ENCODE measurements around the gene AKAP7.
"Not testable (repeated sequence)": the region's sequence is repeated elsewhere in the genome, so short reads cannot be mapped to it uniquely, and the experiment has no call there.

AKAP7 gene

DNA sequence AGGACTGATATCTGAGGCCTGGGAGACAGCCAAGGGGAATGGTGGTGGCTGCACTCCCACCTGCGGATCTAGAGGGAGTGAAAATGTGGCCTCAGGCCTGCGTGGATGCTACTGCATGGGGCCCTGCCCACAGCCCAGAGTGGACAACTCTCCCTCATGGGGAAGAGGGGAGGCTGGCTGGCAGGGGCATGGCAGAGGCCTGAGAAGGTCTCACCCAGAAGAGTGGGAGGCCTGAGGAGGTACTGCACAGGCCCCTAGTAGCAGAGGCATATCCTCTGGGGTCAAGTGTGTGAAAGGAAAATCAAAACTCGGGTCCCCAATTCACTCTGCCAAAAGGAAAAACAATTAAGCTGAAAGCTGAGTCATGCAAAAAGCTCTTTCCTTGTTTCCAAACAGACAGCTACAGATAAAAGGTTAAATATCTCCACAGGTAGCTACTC lies 158.2 kb downstream of the AKAP7 start:
- no peak for DNase-seq (ENCODE audit: low read depth)

DNA sequence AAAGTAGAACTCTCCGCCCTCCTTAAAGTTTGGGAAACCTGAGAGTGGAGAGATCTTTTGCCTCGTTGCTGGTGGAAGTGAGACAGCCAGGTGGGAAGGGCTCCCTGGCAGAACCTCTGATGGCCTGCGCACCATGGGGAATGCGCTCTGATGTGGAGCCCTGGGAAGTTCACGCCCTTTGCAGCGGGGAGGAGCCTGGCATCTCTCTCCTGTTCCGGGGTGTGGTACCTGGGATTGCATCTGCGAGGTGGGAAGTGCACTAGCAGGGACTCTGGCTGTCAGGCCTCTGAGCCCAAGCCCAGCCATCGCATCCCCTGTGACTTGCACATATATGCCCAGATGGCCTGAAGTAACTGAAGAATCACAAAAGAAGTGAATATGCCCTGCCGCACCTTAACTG lies 159.8 kb downstream of the AKAP7 start:
- no peak for DNase-seq (ENCODE audit: low read depth)

DNA sequence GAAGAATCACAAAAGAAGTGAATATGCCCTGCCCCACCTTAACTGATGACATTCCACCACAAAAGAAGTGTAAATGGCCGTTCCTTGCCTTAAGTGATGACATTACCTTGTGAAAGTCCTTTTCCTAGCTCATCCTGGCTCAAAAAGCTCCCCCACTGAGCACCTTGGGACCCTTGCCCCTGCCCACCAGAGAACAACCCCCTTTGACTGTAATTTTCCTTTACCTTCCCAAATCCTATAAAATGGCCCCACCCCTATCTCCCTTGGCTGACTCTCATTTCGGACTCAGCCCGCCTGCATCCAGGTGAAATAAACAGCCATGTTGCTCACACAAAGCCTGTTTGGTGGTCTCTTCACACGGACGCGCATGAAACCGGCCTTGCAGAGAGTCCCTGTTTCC lies 165.6 kb downstream of the AKAP7 start:
- not testable (repeated sequence) for DNase-seq (ENCODE audit: low read depth)

DNA sequence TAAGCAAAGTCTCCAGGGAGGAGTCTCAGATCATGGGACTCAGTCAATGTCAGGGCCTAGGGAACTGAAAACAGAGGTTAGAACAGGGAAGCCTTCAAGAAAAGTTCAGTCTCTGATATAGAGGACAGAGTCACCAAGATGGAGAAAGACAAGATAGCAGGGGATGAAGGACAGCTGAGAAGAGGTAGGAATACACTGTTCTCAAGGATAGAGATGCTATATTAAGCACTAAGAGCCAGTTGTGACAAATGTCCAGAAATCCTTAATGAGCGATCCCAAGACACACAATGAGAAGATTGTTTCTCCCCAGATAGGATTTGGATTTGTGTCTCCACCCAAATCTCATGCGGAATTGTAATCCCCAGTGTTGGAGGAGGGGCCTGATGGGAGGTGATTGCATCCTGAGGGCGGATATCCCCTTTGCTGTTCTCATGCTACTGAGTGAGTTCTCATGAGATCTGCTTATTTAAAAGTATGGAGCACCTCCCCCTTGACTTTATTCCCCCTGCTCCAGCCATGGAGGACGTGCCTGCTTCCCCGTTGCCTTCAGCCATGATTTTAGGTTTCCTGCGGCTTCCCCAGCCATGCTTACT lies 168.2 kb downstream of the AKAP7 start:
- DNase-seq (ENCODE audit: low read depth), result no peak

DNA sequence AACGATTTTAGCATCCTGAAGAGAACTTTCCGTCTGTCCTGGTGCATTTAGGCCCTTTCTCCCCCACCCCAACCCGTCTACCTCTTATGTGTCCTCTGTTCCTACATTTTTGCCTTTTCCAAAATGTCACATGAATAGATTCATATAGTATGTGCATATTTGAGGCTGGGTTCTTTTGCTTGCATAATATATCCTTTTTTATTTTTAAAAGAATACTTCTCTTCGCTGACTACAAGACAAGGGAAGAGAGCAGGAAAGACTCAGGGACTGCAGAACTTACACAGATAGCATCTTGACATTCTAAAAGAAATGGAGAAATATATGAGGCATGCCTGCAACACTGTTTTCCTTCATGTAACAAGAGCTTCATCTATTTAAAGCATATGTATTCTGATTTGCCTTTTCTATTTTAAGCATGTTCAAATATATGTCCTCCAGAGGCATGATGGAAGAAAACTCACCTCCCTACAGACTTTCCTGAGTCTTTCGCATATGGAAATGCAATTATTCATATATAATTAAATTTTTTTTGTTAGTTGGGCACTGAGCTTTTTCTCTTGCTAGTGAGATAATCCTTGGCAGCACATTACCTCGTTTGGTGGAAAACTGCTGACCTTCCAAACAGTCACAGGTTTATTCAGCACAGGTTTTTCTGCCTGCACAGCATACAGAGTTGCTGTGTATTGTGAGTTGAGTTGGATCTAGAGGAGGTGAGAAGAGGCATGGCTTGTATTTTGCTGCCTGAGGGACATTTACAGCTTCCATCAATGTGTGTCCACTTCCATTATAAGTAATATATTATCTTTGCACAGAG lies 170.0 kb downstream of the AKAP7 start:
- DNase-seq (ENCODE audit: low read depth), result no peak

DNA sequence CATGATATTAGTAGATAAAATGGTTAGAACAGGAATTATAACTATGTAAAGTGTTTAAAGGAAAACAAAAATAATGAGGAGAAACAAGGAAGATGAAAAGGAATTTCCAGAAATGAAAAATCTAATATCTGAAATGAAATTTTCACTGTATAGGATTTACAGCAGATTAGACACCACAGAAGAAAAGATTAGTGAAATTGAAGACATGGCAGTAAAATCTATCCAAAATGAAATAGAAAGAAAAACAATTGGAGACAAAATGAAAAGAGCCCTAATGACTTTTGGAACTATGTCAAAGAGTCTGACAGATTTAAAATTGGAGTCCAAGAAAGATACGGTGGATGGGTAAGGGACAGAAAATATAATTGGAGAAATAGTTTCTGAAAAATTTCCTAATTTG lies 174.2 kb downstream of the AKAP7 start:
- no peak for DNase-seq (ENCODE audit: low read depth)

DNA sequence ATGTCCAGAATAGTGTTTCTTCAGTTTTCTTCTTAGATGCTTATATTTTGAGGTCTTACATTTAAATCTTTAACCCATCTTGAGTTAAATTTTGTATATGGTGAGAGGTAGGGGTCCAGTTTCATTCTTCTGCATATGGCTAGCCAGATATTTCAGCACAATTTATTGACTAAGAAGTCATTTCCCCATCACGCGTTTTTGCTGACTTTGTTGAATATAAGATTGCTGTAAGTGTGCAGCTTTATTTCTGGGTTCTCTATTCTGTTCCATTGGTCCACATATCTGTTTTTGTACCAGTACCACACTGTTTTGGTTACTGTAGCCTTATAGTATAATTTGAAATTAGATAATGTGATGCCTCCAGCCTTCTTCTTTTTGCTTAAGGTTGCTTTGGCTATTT lies 179.6 kb downstream of the AKAP7 start:
- no peak for DNase-seq (ENCODE audit: low read depth)

DNA sequence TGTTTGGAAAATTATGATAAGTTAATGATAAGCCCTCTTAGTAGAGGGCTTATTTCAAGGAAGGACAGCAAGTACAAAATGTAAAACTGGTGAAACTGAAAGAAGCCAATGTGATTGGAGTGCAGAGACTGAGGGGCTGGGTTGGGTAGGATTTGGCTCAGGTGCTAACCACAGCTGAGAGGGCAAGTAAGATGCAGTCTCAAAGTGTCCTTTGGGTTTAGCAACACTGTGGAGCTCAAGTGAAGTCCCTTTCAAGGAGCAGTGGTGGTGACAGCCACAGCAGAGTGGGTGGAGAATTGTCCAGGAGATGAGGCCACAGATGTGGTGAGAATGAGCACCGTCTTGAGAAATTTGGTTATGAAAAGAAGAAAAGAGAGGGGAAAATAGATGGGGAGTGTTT lies 181.4 kb downstream of the AKAP7 start:
- no peak for DNase-seq (ENCODE audit: low read depth)

DNA sequence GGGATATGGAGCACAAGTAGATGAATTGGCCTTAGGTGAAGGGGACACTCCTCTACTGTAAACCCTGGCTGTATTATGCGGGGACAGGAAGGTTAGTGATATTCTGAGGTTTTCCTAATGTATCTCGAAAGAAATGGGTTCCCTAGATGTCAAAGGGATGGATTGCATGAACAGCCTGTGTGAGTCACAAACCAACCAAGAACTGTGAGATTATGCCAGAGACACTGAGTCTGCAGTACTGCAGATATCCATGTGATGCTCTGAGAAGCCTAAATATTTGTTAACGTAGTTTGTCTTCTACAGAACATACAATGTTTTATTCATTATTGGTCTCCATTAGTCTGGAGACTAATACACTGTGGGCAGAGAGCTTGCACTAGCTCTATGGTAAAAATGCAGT lies 182.2 kb downstream of the AKAP7 start:
- DNase-seq (ENCODE audit: low read depth), result no peak

DNA sequence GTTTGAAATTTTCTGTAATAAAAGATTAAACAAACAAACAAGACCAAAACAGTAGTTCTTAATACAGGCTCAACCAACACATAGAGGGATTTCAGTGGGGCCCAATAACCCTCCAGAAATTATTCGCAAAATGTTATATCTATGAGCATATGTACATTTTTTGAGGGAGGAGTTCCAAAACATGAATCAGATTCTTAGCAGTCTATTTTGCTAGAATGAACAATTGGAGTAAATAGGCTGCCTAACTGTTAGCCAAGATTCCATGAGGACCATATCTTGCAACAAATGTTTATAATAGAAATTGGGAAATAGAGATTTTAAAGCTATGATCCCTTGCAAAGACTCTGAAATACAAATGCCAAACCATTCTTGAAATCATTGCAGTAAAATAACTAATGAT lies 186.3 kb downstream of the AKAP7 start:
- no peak for DNase-seq (ENCODE audit: low read depth)

DNA sequence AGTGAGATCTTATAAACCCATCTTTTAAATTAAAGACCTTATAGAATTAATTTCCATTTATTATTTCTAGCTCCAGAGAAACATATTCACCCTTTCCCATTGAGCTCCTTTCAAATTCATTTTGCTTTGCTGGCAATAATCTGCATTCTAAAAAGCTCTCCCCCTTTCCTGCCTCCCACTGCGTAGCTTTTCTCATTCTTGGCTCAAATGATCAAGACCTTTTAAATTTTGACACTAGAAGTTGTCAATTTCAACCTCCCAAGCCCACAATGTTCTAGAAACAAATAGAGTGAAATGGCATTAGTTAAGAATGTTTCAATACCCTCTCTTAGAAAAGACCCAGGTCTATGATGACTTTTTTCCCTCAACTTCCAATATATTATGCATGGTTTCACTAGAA lies 186.9 kb downstream of the AKAP7 start:
- no peak for DNase-seq (ENCODE audit: low read depth)

DNA sequence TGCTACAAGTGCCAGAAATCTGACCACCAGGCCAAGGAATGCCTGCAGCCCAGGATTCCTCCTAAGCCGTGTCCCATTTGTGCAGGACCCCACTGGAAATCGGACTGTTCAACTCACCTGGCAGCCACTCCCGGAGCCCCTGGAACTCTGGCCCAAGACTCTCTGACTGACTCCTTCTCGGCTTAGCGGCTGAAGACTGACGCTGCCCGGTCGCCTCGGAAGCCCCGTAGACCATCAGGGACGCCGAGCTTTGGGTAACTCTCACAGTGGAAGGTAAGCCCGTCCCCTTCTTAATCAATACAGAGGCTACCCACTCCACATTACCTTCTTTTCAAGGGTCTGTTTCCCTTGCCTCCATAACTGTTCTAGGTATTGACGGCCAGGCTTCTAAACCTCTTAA lies 190.4 kb downstream of the AKAP7 start:
- DNase-seq (ENCODE audit: low read depth), result not testable (repeated sequence)

DNA sequence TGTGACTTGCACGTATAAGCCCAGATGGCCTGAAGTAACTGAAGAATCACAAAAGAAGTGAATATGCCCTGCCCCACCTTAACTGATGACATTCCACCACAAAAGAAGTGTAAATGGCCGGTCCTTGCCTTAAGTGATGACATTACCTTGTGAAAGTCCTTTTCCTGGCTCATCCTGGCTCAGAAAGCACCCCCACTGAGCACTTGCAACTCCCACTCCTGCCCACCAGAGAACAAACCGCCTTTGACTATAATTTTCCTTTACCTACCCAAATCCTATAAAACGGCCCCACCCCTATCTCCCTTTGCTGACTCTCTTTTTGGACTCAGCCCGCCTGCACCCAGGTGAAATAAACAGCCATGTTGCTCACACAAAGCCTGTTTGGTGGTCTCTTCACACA lies 193.5 kb downstream of the AKAP7 start:
- not testable (repeated sequence) for DNase-seq (ENCODE audit: low read depth)

DNA sequence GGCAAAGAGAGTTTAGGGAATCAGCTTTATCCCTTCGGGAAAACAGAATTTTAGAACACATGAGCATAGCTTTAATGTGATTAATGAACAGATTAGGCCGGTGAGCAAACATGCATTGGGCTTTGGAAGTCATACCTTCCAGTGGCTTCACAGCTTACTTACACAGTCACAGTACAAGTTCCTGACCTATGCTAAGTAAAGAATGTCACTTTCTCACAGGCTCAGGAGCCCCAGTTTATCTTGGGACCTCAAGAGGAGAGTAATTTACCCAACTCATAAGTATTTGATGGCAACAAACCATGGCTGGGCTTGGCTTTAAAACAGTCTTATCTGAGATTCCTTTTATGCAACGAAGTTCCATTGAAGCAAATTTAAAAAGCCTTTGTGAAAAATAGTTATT lies 195.9 kb downstream of the AKAP7 start:
- DNase-seq (ENCODE audit: low read depth), result no peak

DNA sequence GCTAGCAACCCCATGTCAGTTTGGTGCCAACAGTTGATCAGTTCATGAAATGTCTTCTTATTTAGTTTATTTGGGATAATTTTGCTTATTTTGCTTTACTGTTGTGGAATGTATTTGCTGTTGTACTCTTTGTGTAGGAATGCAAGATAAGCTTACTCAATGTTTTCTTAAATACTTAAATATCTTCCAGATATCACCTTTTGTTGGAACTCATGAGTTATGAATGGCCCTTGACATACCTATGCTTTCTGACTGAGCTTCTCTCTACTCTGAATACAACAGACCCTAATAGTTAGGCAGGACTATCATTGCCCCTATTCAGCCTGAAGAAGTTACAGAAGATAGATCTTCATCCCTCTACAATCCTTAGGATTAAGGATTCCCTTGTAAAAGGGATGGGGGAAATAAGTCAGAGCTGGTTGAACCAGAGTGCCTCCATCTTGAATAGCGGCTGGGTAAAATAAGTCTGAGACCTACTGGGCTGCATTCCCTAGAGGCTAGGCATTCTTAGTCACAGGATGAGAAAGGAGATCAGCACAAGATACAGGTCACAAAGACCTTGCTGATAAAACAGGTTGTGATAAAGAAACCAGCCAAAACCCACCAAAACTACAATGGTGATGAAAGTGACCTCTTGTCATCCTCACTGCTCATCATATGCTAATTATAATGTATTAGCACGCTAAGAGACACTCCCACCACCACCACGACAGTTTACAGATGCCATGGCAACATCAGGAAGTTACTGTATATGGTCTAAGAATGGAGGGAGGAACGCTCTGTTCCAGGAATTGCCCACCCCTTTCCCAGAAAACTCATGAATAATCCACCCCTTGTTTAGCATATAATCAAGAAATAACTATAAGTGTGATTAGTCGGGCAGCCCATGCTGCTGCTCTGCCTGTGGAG lies 196.9 kb downstream of the AKAP7 start:
- no peak for DNase-seq (ENCODE audit: low read depth)

Data from stimulated activated CD4-positive, alpha-beta T cell treated with anti-CD3 and anti-CD28 coated beads, Interleukin-2, amount 100 ng/mL, for 4 hours (primary cell).